ENCODE results near the gene RNF25.

Gene RNF25

DNA sequence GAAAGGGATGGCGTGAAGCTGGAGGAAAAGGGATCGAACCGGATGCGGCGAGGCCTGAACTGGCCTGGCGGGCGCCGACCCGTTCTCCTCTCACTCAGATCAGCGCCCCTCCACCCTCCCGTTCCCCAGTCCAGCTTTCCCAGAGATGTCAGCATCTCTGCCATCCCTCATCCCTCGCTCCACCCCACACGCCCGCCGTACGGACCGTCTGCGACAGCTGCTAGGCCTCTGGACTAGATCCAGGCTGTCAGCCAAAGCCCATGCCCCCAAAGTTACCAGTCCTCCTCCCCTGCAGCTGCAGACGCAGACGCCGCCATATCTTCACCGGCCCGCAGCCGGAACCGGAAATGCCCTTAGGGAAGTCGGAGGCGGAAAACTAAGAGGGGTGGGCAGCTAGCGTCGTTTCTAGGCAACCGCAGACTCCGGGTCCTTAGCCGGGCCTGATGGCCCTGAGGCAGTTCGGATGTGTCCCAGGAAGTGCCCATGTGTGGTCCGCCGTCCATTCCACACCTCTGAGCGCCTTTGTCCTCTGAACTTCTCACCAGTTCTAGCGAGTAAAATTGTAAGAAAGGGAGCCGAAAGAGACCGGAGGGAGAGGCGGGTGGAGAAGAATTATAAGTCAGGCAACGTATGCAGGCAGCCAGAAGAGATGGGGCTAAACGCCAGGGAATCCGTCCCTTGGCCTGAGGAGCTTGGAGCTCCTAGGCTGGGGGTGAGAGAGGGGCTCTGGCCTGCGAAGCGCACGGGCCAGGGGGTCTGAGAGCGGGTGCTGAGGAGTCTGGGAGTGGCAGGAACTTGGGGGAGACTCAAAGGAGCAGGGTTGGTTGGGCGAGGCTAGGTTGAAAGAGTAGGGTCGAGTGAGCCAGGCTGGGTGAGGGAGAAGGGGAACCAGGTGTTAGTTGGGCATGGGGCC, at the start of gene RNF25, which contains the start of gene STK36:
Gene RNF25, minus strand, starts transcription at position 349 of the 913 bp plus-strand sequence. Its CDS starts 32 bp downstream, at position 317.
Gene STK36, plus strand, starts transcription at position 433 of the 913 bp plus-strand sequence. CDS start 744 bp downstream, outside the sequence.
- DNase-seq: peak; percentile 85

DNA sequence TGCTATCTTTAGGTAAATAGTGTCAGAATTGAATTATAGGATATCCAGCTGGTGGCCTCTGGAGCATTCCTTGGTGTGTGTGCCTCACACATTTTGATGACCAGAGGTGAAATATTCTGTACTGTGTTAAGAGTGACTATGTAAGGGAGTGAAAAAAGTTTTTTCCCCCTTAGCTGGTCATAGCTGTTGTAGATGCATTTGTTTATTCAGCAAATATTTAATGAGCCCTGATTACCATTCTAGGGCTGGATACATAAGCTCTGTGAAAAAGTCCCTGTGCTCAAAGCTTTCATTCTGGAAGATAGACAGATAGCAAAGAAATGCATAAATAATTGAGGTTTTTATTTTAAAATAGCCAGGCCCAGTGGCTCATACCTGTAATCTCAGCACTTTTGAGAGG, 49.7 kb upstream of the RNF25 start:
- no peak for DNase-seq

GRCh38 chr2:218720048-218721041, 48.5 kb upstream of the RNF25 start:
- no peak for DNase-seq

GRCh38 chr2:218719457-218719856, 47.7 kb upstream of the RNF25 start:
- DNase-seq: no peak

DNA sequence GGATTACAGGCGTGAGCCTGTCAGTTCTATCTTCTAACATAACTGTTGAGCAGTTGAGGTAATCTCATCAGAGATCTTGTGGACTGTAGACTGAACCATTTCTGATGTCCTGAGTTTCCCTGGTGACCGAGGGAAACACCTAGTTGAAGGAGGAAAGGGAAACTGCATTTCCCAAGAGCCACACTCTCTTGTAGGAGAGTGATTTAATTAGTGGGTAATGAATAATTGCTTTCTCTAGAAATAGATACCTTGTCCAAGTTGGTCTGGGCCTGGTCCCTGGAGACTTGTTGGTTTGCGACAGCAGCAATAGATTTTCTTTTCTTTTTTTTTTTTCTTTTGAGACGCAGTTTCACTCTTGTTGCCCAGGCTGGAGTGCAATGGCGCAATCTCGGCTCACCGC, 46.3 kb upstream of the RNF25 start:
- no peak for DNase-seq

GRCh38 chr2:218717262-218717661, 45.5 kb upstream of the RNF25 start:
- no peak for DNase-seq

GRCh38 chr2:218716070-218716469, 44.3 kb upstream of the RNF25 start:
- DNase-seq: no peak

DNA sequence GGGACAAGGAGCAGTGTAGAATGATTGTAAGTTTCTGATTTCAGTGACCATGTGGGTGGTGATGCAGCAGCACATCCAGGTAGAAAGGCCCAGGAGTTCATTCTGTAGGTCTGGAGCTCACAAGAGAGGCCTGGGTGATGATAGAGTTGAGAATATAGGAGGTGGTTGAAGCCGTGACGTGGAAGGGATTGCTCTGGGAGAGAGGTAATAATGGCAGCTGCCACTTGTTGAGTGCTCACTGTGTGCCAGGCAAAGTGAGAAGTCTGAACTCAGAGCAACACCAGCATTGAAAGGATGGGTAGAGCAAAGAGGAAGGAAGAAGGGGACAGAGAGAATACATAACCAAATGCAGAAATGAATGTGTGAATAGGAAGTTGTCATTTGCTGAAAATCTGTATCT, 42.1 kb upstream of the RNF25 start:
- no peak for DNase-seq

DNA sequence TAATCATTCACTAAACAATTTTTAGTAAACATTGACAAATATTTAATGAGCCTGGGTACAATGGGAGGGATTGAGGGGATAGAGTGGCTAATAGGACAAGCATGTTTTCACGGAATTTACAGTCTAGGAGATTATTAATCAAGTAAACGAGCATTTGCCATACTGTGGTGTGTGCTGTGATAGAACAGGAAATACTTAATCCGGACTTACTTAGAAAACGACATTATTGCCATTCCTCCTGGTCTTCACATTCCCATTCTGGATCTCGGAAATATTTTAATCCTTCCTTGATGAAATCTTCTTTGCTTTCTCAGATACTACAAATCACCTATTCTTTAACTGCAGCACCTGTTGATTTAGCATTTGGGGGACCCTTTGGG, 39.7 kb upstream of the RNF25 start:
- DNase-seq: peak; percentile 20

DNA sequence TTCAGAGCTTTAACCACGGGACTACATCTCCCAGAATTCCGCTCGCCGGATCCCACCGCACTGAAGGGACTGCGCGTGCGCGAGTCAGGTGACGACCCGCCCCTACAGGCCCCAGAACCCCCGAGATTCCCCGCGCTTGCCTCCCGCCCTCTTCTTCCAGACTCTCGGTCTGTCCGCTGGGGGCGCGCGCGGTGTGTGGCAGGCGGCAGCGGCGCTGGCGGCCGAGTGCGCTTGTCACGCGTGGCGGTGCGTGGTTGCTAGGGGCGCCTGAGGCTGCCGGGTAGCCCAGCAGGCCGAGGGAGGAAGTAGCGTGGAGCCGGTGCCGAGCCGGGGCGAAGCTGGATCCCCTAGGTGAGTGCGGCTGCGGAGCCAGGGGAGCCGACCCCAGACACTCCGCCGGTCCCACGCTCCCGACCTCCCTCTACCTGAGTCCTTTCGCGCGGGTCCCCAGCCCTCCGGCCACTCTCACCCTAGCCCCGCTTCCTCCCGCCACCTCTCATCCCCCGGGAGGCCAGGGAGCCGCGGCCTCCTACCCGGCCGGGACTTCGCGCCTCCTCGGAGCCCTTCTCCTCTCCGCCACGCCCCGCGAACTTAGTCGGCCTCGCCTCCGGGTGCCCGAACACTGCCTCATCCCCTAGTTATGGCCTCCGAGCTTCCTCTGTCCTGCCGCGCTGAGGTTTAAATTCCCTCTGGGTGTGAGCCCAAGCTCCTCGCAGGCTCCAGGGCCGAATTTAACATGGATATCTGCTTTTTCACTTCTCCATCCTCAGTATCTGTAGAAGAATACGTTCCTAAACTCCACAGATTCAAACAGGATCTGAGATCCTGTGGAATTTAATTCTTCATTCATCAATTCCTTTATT, 39.1 kb upstream of the RNF25 start, which contains the start of gene TTLL4:
Gene TTLL4, plus strand, starts transcription at position 149 of the 863 bp plus-strand sequence. CDS start 26,842 bp downstream, outside the sequence.
- DNase-seq: peak; percentile 86

DNA sequence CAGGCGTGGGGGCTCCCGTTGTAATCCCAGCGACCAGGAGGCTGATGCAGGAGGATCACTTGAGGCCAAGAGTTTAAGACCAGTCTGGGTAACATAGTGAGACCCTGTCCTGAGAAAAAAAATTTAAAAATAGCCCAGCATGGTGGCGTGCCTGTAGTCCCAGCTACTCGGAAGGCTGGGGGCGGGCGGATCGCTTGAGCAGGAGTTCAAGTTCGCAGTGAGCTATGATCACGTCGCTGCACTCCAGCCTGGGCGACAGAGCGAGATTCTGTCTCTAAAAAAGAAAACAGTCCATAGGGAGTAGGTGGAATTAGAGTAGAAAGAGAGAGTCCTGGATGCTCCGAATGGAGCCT, 38.5 kb upstream of the RNF25 start:
- DNase-seq: no peak

DNA sequence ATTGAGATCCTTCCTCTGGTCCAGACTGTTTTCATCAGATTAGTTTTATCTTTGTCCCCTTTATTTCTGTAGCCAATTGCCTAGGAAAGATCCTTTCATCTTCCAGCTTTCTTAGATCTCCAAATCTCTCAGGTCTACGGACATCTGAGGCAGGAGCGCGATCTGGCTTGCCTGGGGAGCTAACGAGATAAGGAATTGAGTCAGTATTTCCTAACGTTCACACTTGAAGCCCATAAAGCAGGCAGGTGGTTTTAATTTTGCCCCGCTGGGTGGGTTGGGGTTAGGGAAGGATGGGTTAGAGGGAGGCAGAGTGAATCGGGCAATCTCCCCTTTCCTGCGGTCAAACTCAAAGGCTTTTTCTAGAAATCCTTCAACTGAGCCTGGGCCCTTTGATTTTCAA, 38.1 kb upstream of the RNF25 start:
- DNase-seq: no peak

DNA sequence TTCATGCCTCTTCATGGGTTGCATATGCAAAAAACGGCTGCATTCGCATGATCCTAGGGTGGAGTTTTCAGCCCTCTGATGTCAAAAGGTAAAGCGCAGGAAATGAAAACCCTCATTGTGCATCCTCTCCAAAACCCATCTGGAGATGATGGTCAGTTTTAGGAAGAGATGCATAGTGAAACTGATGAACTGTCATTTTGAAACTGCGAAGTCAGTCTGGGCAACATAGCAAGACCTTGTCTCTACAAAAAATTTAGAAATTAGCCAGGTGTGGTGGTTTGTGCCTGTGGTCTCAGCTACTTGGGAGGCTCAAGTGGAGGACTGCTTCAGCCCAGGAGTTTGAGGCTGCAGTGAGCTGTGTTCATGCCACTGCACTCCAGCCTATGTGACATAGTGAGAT, 36.3 kb upstream of the RNF25 start:
- no peak for DNase-seq

GRCh38 chr2:218703341-218703740, 31.5 kb upstream of the RNF25 start:
- DNase-seq: no peak

GRCh38 chr2:218701806-218702205, 30.0 kb upstream of the RNF25 start:
- no peak for DNase-seq

DNA sequence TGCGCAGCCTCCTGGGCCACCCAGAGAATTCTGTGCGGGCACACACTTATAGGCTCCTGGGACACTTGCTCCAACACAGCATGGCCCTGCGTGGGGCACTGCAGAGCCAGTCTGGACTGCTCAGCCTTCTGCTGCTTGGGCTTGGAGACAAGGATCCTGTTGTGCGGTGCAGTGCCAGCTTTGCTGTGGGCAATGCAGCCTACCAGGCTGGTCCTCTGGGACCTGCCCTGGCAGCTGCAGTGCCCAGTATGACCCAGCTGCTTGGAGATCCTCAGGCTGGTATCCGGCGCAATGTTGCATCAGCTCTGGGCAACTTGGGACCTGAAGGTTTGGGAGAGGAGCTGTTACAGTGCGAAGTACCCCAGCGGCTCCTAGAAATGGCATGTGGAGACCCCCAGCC, 27.1 kb upstream of the RNF25 start:
- DNase-seq: no peak

- no peak for DNase-seq
Observed at GRCh38 chr2:218694405-218695145, 22.8 kb upstream of the RNF25 start.

GRCh38 chr2:218691234-218691633, 19.4 kb upstream of the RNF25 start:
- DNase-seq: no peak

GRCh38 chr2:218687400-218688060, 15.7 kb upstream of the RNF25 start:
- peak; percentile 8 for DNase-seq

GRCh38 chr2:218680061-218680460, 8.3 kb upstream of the RNF25 start:
- DNase-seq: no peak

DNA sequence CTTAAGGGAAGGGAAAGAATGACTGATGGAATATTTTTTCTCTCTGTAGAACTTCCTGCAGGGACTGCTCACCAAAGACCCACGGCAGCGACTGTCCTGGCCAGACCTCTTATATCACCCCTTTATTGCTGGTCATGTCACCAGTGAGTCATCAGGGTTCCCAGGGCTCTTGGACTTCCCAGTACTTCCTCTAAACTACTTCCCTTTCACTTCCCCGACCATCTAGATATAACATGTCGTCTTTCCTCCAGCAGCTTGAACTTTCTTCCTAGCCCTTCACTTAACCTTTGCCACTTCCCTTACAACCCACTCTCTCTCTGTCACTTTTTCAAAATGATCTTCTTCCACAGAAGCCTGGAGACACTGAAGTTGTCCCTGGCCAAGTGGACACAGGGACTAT, 7.3 kb upstream of the RNF25 start:
- no peak for DNase-seq
